Suprapubic skin (tissue), 3 donors: ENCODE measurements around the gene HAPLN2.
"Not testable (repeated sequence)": the region's sequence is repeated elsewhere in the genome, so short reads cannot be mapped to it uniquely, and the experiment has no call there.

ENCODE experiments used
- CTCF ChIP-seq, 2 donors: fragments of 200-600 bp in 1 of 2; fragments of 450-650 bp in 1 of 2; sonication (generic) in 1 of 2; IDR thresholded peaks; one replicate each; pipeline ENCODE4 v1.5.1; 2016 to 2019; ENCODE audit warnings: antibody characterized with exemption in 2 of 2, mild to moderate bottlenecking in 1 of 2, moderate library complexity in 1 of 2
- EP300 ChIP-seq: sonication (generic); formaldehyde crosslinking; IDR thresholded peaks from one replicate; pipeline ENCODE4 v1.6.1; 2017; ENCODE audit warnings: antibody characterized with exemption
- POLR2A ChIP-seq, 2 donors: fragments of 450-650 bp; IDR thresholded peaks; one replicate each; pipeline ENCODE4 v1.6.1; 2017; ENCODE audit warnings: antibody characterized with exemption in 2 of 2, mild to moderate bottlenecking in 2 of 2, moderate library complexity in 2 of 2

GRCh38 chr1:156631152-156631551, 11.9 kb downstream of the HAPLN2 start:
- not testable (repeated sequence) for TF ChIP-seq EP300; CTCF (IDR thresholded peaks at IDR 0.05); POLR2A (IDR thresholded peaks at IDR 0.05)
